Measurements from ENCODE around the gene NMRK1. TPM values are rescaled to one million over a fixed set of nuclear protein-coding genes. Genes with fewer than 3 reads are reported as not detected.
A peak's percentile ranks its signal among the peaks of the same experiment; 100 is the strongest.

The NMRK1 gene
- total RNA-seq, 1 donor from 2014 or later: 17.0 TPM

DNA sequence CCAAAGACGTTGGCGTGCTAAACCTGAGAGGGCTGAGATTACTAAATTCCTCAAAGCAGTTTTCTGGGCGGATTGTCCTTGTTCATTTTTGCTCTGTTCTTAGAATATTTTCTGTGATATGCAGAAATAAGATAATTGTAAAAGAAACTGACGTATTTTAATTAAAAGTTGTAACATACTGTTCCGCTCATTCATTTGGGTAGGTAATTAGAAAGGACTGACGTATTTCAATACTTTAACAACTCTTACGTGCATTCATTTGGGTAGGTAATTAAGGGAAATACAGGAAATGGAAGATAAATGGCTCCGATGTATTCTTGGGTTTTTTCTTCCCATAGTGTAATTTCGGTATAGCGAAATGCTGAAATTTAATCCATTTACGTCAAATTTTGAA is 1.4 kb upstream of the NMRK1 start:
- H3K4me3 ChIP-seq (ENCODE audit: low read depth, low read length): peak overlapping the region; percentile 74
- TF ChIP-seq, protein P1, sequence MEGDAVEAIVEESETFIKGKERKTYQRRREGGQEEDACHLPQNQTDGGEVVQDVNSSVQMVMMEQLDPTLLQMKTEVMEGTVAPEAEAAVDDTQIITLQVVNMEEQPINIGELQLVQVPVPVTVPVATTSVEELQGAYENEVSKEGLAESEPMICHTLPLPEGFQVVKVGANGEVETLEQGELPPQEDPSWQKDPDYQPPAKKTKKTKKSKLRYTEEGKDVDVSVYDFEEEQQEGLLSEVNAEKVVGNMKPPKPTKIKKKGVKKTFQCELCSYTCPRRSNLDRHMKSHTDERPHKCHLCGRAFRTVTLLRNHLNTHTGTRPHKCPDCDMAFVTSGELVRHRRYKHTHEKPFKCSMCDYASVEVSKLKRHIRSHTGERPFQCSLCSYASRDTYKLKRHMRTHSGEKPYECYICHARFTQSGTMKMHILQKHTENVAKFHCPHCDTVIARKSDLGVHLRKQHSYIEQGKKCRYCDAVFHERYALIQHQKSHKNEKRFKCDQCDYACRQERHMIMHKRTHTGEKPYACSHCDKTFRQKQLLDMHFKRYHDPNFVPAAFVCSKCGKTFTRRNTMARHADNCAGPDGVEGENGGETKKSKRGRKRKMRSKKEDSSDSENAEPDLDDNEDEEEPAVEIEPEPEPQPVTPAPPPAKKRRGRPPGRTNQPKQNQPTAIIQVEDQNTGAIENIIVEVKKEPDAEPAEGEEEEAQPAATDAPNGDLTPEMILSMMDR (conservative IDR thresholded peaks at IDR 0.05; ENCODE audit: low read depth, low read length): no peak
- no peak for DNase-seq (ENCODE audit: low read depth)

DNA sequence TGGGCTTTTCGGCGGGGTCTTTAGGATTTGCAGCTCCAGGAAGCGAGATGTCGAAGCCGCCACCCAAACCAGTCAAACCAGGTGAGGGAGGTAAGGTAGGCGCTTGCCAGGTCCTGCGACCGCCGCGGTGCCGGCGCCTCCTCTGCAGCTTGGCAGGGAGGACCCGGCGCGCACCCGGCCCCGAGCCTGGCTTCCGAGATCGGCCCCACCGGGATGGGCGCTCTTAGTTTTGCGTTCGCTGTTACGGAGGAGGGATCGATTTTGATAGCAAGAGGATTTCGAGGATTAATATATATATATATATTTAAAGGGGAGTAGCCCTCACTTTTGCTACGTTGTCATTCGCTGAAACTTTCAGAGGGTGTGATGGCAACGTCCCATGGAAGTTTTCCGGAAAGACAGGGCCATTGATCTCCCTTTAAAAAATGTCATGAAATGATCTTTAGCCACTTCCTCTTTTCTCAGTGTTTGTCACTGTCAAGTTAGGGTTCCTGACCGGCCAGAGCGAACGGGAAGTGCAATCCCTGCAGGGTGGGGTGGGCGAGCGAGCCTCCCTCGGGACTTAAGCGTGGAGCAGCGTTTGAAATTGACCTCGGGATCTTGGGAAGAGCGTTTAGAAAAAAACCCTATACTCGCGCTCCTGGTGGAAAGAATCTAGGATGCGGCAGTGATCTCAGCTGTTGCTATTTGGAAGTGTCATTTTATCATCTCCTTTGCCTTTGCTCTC is 854 bp upstream of the NMRK1 start:
- TF ChIP-seq, protein P1 (conservative IDR thresholded peaks at IDR 0.05; ENCODE audit: low read depth, low read length): peak; percentile 47
- peak overlapping the region; percentile 74 for H3K4me3 ChIP-seq (ENCODE audit: low read depth, low read length)
- DNase-seq (ENCODE audit: low read depth): no peak

DNA sequence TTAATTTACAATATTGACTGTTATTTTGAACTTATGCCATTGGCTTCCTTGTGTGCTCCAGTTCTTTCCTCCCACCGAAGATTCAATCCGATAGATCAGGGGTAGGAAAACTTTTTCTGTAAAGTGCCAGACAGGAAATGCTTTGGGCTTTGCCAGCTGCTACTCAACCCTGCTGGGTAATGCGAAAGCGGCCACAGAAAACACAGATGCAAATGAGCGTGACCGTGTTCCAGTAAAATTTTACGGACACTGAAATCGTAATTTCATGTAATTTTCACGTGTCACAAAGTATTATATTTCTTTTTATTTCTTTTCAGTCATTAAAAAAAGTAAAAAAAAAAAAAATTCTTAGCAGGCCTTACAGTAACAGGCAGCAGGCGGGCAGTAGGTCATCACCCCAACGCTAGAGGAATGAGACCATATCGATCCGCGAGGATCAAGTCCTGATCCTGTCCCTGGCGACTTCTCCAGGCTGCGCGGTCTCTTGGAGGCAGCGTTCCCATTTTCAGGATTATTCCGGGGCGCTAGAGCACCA is 599 bp downstream of the NMRK1 start:
- no peak for DNase-seq (ENCODE audit: low read depth)
- TF ChIP-seq, protein P1 (conservative IDR thresholded peaks at IDR 0.05; ENCODE audit: low read depth, low read length): no peak
- peak overlapping the region; percentile 81 for H3K4me3 ChIP-seq (ENCODE audit: low read depth, low read length)

DNA sequence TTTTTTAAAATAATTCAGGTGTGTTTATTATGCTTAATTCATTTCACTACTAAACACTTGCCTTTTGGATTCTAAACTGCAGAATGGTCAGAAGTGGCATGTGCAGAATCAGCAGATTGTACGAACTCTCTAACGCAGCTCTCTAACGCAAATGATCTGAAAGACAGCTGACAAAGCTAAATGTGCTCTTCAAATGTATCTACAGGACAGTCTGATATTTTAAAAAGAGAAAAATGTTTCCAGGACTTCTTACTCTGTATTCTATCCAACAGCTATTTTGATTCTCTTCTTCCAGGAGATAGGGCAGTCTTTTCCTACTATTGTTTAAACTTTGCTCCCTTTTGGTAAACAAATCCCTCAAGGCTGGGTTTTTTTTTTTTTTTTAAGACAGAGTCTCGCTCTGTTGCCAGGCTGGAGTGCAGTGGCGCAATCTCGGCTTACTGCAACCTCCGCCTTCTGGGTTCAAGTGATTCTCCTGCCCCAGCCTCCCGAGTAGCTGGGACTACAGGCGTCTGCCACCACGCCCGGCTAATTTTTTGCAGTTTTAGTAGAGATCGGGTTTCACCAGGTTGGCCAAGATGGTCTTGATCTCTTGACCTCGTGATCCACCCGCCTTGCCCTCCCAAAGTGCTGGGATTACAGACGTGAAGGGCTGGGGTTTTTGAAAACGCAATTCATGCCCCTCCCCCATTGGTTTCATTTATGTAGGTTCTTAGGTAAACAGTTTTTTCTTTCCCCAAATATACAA is 1.2 kb downstream of the NMRK1 start:
- H3K4me3 ChIP-seq (ENCODE audit: low read depth, low read length): peak overlapping the region; percentile 81
- TF ChIP-seq, protein P1 (conservative IDR thresholded peaks at IDR 0.05; ENCODE audit: low read depth, low read length): no peak
- no peak for DNase-seq (ENCODE audit: low read depth)

DNA sequence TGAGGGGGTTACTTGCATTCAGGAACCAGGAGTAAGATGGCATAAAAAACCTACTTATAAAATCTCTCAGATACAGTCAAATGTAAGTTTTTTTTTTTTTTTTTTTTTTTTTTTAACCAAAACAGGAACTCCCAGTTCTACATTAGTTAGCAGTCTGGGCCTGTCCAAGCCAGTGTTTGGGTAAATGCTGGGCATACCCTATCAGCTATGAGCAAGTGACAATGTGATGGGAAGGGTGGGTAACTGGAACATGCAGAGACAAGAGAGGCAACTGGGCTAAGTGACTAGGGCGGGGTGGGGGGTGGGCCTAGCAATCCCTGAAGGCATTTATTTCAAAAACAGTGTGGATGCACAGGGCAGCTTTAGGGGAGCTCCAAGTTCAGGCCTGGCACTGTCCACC is 2.3 kb downstream of the NMRK1 start:
- H3K4me3 ChIP-seq (ENCODE audit: low read depth, low read length): no peak overlapping the region
- DNase-seq (ENCODE audit: low read depth): no peak
- TF ChIP-seq, protein P1 (conservative IDR thresholded peaks at IDR 0.05; ENCODE audit: low read depth, low read length): no peak

DNA sequence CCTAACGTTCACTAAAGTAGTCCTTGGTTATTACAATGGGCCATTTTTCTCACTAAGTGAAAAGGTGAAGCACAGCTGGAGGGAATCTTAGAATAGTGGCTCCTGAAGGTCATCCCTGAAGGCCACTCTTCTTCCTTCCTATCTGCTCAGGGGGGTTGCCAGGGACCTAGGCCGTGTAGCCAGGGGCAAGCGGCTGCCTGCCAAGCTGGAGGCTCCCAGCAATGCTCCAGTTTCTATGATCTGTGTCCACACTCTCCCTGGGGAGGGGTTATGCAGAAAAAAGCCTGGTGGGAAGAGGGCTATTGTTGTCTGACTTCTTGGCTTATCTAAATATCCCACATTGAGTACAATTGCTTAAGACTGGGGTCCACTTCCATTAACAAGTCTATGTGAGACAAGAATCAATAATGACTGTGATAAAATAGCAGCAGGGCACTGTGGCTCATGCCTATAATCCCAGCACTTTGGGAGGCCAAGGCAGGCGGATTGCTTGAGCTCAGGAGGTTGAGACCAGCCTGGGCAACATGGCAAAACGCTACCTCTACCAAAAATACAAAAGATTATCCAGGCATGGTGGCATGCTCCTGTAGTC is 3.8 kb downstream of the NMRK1 start:
- TF ChIP-seq, protein P1 (conservative IDR thresholded peaks at IDR 0.05; ENCODE audit: low read depth, low read length): no peak
- H3K4me3 ChIP-seq (ENCODE audit: low read depth, low read length): no peak overlapping the region
- DNase-seq (ENCODE audit: low read depth): no peak

All from epithelial cell of proximal tubule (primary cell).